Fibroblast of skin of left biceps (primary cell): Measurements from ENCODE around the gene ME2.
"Not testable (repeated sequence)": the region's sequence is repeated elsewhere in the genome, so short reads cannot be mapped to it uniquely, and the experiment has no call there.

Source experiments
- DNase-seq, 2 experiments: peaks; one replicate each; pipeline ENCODE4 v3.0.0-alpha.2; 2013; ENCODE audit warnings: low read depth in 2 of 2

ME2 gene

GRCh38 chr18:50973367-50974126 lies 94.6 kb downstream of the ME2 start:
- DNase-seq, result no peak

- DNase-seq, result no peak
Observed at GRCh38 chr18:50977037-50977760, 98.3 kb downstream of the ME2 start.

- no peak for DNase-seq
Observed at GRCh38 chr18:50981381-50981780, 102.5 kb downstream of the ME2 start.

- DNase-seq, result no peak
Observed at GRCh38 chr18:50982086-50982801, 103.3 kb downstream of the ME2 start.

GRCh38 chr18:50982802-50983179 lies 103.9 kb downstream of the ME2 start:
- DNase-seq, result no peak

GRCh38 chr18:50986360-50987087 lies 107.6 kb downstream of the ME2 start:
- peak in 1 of 2 experiments; percentile 22 for DNase-seq

- DNase-seq, result no peak
Observed at GRCh38 chr18:50987261-50987660, 108.3 kb downstream of the ME2 start.

GRCh38 chr18:50989711-50990110 lies 110.8 kb downstream of the ME2 start:
- no peak for DNase-seq

GRCh38 chr18:50992351-50992762 lies 113.4 kb downstream of the ME2 start:
- DNase-seq, result no peak

GRCh38 chr18:50994031-50994430 lies 115.1 kb downstream of the ME2 start:
- no peak for DNase-seq

- DNase-seq, result not testable (repeated sequence)
Observed at GRCh38 chr18:51003174-51003573, 124.3 kb downstream of the ME2 start.
